ENCODE data around the gene ORMDL3. TPM values are rescaled to one million over a fixed set of nuclear protein-coding genes. Genes with fewer than 3 reads are reported as not detected.
"Not testable (repeated sequence)": the region's sequence is repeated elsewhere in the genome, so short reads cannot be mapped to it uniquely, and the experiment has no call there.

The ORMDL3 gene
- total RNA-seq, 2 experiments from 2014 or later = 59.1 to 62.3 TPM

- Mint-ChIP-seq H3K27me3 (no peaks in the 10 kb centered on the region), H3K4me3 (no peak overlapping the region), H3K9me3 (no peaks in the 10 kb centered on the region), H3K27ac (no peak overlapping the region), H3K36me3 (peaks cover 3% of the 10 kb centered on the region), H3K4me1 (peaks cover 2% of the 10 kb centered on the region)
- no peak for DNase-seq
These were observed 29.3 kb downstream of the ORMDL3 start for GRCh38 chr17:39898088-39898487.

GRCh38 chr17:39894681-39895376 lies 32.6 kb downstream of the ORMDL3 start:
- Mint-ChIP-seq H3K9me3 (no peaks in the 10 kb centered on the region), H3K27me3 (no peaks in the 10 kb centered on the region), H3K36me3 (peaks cover 3% of the 10 kb centered on the region), H3K4me1 (no peaks in the 10 kb centered on the region), H3K27ac (no peak overlapping the region), H3K4me3 (no peak overlapping the region)
- DNase-seq = no peak

DNA sequence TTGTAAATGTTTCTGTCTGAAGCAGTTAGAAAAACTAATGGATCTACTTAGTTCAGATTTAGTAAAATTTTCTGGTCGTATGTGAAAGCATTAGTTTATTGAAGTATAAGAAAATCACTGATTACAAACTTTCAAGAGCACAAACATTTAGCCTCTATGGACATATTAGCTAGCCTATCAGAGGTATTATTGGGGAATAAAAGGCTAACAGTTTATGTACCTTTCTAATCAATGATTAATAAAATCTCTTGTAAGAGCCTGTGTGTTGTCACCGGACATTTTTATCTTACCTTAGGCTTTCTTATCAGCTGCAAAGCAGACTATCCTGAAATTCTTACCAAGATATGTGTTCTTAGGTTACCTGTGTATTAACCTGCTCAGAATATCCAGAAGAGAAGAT lies 38.2 kb downstream of the ORMDL3 start:
- Mint-ChIP-seq H3K4me3 (no peak overlapping the region), H3K36me3 (no peaks in the 10 kb centered on the region), H3K9me3 (no peaks in the 10 kb centered on the region), H3K27me3 (no peaks in the 10 kb centered on the region), H3K4me1 (no peaks in the 10 kb centered on the region), H3K27ac (no peak overlapping the region)
- no peak for DNase-seq

DNA sequence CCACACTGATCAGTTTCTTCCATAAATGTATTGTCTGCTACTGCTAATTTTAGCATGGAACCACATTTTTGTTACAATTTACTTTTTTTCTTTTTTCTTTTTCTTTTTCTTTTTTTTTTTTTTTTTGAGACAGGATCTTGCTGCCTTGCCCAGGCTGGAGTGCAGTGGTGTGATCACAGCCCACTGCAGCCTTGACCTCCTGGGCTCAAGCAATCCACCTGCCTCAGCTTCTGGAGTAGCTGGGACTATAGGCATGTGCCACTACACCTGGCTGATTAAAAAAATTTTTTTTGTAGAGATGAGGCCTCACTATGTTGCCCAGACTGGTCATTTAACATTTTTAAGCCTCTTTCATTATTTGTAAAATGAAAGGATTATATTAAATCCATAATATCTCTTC lies 40.3 kb downstream of the ORMDL3 start:
- Mint-ChIP-seq H3K27ac (no peak overlapping the region), H3K4me3 (no peak overlapping the region), H3K27me3 (no peaks in the 10 kb centered on the region), H3K4me1 (no peaks in the 10 kb centered on the region), H3K9me3 (no peaks in the 10 kb centered on the region), H3K36me3 (no peaks in the 10 kb centered on the region)
- no peak for DNase-seq

- not testable (repeated sequence) for H3K4me1 Mint-ChIP-seq, H3K4me3 Mint-ChIP-seq, H3K36me3 Mint-ChIP-seq, H3K27ac Mint-ChIP-seq, H3K27me3 Mint-ChIP-seq, DNase-seq, H3K9me3 Mint-ChIP-seq
These were observed 41.3 kb downstream of the ORMDL3 start for GRCh38 chr17:39886102-39886501.

GRCh38 chr17:39872751-39873150 lies 54.6 kb downstream of the ORMDL3 start:
- H3K4me1 Mint-ChIP-seq = peaks cover 2% of the 10 kb centered on the region
- no peaks in the 10 kb centered on the region for H3K9me3 Mint-ChIP-seq
- no peak overlapping the region for H3K4me3 Mint-ChIP-seq
- no peak for DNase-seq
- H3K36me3 Mint-ChIP-seq = no peaks in the 10 kb centered on the region
- no peaks in the 10 kb centered on the region for H3K27me3 Mint-ChIP-seq
- no peak overlapping the region for H3K27ac Mint-ChIP-seq

DNA sequence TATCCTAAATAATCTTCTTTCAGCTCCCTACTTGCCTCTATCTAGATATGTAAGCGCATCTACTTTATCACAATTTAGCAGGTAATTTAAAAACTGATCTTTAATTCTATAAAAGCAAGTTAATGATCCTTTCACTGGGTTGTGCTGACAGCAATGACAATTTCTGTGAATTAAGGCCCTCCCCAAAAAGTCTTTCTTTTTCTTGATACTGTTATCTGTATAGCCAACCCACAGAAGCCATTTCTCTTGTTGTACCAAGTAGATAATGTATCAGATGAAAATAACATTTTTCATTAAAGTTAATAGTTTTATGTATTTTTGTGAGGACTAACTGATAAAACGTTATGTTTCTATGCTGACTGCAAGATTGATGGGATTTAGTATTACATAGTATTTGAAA lies 55.6 kb downstream of the ORMDL3 start:
- no peak for DNase-seq
- H3K9me3 Mint-ChIP-seq = no peaks in the 10 kb centered on the region
- H3K4me1 Mint-ChIP-seq = peaks cover 11% of the 10 kb centered on the region
- H3K27me3 Mint-ChIP-seq = no peaks in the 10 kb centered on the region
- no peaks in the 10 kb centered on the region for H3K36me3 Mint-ChIP-seq
- no peak overlapping the region for H3K4me3 Mint-ChIP-seq
- H3K27ac Mint-ChIP-seq = no peak overlapping the region

Other genes starting within 250 kb of the ORMDL3 start
- gene PGAP3, start 239.5 kb downstream of the ORMDL3 start, total RNA-seq = 1 to 10 TPM; 7.8 to 8.9 TPM
- gene ERBB2, start 227.5 kb downstream of the ORMDL3 start, total RNA-seq = 1 to 10 TPM; 3.8 to 4.3 TPM
- 10 to 100 TPM; 30.7 to 33.3 TPM for gene MIEN1, start 197.1 kb downstream of the ORMDL3 start, total RNA-seq
- gene GRB7, start 189.7 kb downstream of the ORMDL3 start, total RNA-seq = under 1 TPM; 0.60 to 0.84 TPM
- 10 to 100 TPM; 43.9 to 44.6 TPM for gene IKZF3, start 63.3 kb downstream of the ORMDL3 start, total RNA-seq
- not detected for gene ZPBP2, start 59.4 kb downstream of the ORMDL3 start, total RNA-seq
- gene GSDMB, start 9.0 kb downstream of the ORMDL3 start, total RNA-seq = 1 to 10 TPM; 7.6 to 8.7 TPM
- gene LRRC3C, start 131 bp upstream of the ORMDL3 start, total RNA-seq = not detected
- gene GSDMA, start 35.4 kb upstream of the ORMDL3 start, total RNA-seq = under 1 TPM; 0.14 to 0.16 TPM
- 100 to 1,000 TPM; 173 to 177 TPM for gene PSMD3, start 53.2 kb upstream of the ORMDL3 start, total RNA-seq
- not detected for gene CSF3, start 87.8 kb upstream of the ORMDL3 start, total RNA-seq
- gene MED24, start 126.8 kb upstream of the ORMDL3 start, total RNA-seq = 100 to 1,000 TPM; 103 to 107 TPM
- 10 to 100 TPM; 11.4 to 12.1 TPM for gene THRA, start 135.4 kb upstream of the ORMDL3 start, total RNA-seq
- 1 to 10 TPM; 4.8 to 5.8 TPM for gene NR1D1, start 173.0 kb upstream of the ORMDL3 start, total RNA-seq
- gene MSL1, start 194.4 kb upstream of the ORMDL3 start, total RNA-seq = 10 to 100 TPM; 62.7 to 66.7 TPM
- gene CASC3, start 212.9 kb upstream of the ORMDL3 start, total RNA-seq = 10 to 100 TPM; 74.5 to 77.0 TPM
- 1 to 10 TPM; 4.3 to 5.1 TPM for gene RAPGEFL1, start 249.9 kb upstream of the ORMDL3 start, total RNA-seq

All from activated naive CD8-positive, alpha-beta T cell treated with anti-CD3 and anti-CD28 coated beads for 36 hours (primary cell).